Esophagus muscularis mucosa (tissue), 3 donors: ENCODE results near the gene SMAD9.

Experiments
- EP300 ChIP-seq: sonication (generic); formaldehyde crosslinking; IDR thresholded peaks from one replicate; pipeline ENCODE4 v1.6.1; 2017; ENCODE audit warnings: antibody characterized with exemption
- TF ChIP-seq, protein P1 (sequence below), 3 experiments: fragments of 200-600 bp in 2 of 3; fragments of 450-650 bp in 1 of 3; sonication (generic) in 2 of 3; IDR thresholded peaks; one replicate each; pipeline ENCODE4 v1.5.1; 2017 to 2019; ENCODE audit warnings: antibody characterized with exemption in 3 of 3, mild to moderate bottlenecking in 2 of 3, moderate library complexity in 1 of 3

DNA sequence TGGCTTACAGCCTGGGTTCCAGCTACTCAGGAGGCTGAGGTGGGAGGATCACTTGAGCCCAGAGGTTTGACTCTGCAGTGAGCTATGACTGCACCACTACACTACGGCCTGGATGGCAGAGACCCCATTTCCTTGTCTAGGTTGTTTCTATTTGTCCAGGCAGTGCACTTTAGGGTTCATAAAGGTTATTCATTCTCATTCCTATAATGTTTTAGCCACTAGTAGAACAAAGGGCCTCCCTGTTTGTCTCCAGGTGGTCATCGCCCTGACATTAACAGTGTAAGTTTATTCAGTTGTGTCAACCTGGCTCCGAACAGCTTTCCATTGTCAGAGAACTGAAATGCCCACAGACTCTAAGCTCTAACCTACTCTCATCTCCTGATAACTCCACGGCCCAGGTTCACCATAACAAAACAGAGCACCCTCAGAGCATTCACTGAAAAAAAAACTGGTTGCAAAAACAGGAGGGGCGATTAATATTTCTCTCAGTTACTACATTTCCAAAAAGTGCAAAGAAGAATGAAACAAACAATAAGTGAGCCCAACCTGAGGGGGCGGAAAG, 37.1 kb downstream of the SMAD9 start:
- TF ChIP-seq, protein P1, sequence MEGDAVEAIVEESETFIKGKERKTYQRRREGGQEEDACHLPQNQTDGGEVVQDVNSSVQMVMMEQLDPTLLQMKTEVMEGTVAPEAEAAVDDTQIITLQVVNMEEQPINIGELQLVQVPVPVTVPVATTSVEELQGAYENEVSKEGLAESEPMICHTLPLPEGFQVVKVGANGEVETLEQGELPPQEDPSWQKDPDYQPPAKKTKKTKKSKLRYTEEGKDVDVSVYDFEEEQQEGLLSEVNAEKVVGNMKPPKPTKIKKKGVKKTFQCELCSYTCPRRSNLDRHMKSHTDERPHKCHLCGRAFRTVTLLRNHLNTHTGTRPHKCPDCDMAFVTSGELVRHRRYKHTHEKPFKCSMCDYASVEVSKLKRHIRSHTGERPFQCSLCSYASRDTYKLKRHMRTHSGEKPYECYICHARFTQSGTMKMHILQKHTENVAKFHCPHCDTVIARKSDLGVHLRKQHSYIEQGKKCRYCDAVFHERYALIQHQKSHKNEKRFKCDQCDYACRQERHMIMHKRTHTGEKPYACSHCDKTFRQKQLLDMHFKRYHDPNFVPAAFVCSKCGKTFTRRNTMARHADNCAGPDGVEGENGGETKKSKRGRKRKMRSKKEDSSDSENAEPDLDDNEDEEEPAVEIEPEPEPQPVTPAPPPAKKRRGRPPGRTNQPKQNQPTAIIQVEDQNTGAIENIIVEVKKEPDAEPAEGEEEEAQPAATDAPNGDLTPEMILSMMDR (IDR thresholded peaks at IDR 0.05) = no peak
- TF ChIP-seq EP300 = no peak
